ENCODE results near the gene WWC2.
"Not testable (repeated sequence)": the region's sequence is repeated elsewhere in the genome, so short reads cannot be mapped to it uniquely, and the experiment has no call there.

Gene WWC2

DNA sequence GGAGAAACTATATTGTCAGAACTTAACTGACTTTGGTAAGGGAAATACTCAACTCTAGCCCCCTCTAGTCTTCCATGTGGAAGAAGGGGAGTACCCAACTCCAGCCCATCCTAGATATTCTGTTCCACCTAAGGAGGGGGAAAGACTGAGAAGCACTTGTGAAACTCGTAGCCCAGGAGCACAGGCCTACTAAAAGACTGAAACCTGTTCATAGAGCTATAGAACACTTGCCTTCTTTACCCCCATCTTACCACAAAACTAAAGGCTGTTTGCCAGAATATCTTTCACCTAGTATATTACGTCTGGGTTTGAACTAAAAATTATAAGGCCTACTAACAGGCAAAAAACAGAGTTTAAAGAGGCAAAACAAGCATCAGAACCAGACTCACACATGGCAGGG, 205.5 kb downstream of the WWC2 start:
- no peak for DNase-seq

DNA sequence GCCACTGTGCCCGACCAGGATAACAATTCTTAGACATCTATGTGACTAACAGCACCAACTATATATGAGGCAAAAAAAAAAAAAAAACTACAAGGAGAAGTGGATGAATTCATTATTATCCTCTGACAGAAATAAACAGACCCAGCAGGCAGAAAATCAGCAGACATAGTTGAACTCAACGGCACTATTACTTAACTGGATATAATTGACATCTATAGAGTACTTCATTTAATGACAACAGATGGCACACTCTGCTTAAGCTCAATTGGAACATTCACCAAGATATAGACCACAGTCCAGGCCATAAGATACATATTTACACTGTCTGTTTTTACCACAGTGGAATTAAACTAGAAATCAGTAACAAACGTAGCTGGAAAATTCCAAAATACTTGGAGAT, 207.8 kb downstream of the WWC2 start:
- peak; percentile 14 for DNase-seq

- DNase-seq: no peak
These were observed 213.8 kb downstream of the WWC2 start for GRCh38 chr4:183312841-183313240.

DNA sequence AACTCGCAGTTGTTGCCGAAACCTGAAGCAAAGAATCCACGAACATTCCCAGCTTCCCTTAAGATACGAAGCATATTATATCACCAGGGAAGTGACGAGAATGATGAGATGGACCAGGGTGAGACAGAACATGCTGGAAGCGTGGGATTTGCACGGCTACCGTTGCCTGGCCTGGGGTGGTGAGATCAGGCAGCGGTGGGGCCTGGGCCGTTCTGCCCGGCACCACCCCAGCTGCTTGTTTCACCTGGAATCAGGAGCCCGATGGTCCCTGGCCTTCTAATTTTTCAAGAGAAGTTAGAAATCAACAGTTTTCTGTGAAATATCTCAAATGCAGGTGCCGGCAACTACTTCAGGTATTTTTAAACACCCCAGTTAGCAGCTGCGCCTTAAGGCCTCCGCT, 215.3 kb downstream of the WWC2 start:
- no peak for DNase-seq

GRCh38 chr4:183314806-183315205, 215.7 kb downstream of the WWC2 start:
- DNase-seq: no peak

DNA sequence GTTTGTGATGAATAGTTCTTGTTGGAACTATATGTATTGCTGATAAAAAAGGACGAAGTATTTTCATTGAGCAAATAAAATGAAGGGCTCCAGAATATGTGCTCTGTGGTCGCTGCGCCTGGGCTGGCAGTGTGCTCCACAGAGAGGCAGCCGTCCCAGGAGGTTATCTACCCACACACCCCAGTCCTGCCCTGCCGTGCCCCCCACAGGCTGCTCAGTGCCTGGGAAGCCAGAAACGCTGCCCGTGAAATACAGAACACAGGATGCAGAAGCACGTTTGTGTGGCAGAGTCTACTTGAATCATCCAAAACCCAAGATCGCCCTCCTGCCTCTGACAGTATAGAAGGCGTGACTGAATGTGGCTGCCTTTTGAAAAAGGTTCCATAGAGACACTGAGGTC, 219.6 kb downstream of the WWC2 start:
- no peak for DNase-seq

DNA sequence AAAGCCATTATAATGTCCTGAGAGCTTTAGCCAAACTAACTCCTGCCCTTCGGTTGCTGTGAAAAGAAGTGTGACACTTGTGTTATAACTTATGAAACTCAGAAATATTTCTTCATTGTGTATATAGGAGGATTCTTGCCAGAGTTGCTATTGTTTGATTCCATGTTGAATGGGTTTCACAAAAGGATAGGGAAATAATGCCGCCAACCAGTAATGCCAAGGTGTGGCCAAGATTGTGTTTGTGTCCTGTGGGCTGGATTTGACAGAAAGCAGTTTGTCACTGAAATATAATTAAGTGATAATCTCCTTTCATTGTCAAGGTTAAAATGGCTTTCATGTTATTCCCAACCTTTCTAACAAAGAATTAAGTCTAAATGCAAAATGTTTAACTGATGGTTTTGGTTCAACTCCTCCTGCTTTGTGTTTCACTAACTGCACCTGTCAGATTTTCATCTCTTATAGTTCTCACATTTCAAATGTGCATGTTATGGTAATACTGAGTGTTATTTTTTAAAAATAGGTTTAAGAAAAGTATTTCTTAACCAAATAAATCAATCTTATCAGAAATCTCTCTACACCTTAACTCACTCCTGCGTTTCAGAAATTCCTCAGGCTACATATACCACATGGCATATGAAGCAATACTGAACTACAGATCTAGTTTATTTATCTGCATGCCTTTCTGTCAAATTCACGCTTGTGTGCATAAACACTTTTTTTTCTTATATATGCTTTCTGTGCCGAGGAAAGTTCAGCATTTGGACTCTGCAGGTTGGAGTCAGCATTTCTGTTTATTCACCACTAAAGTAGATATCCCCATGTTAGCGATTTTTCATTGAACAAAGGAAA, 221.4 kb downstream of the WWC2 start, which contains the start of gene CLDN22:
Gene CLDN22, minus strand, starts transcription at position 66 of the 849 bp plus-strand sequence. Its CDS starts 58 bp downstream, at position 8.
- DNase-seq: no peak

DNA sequence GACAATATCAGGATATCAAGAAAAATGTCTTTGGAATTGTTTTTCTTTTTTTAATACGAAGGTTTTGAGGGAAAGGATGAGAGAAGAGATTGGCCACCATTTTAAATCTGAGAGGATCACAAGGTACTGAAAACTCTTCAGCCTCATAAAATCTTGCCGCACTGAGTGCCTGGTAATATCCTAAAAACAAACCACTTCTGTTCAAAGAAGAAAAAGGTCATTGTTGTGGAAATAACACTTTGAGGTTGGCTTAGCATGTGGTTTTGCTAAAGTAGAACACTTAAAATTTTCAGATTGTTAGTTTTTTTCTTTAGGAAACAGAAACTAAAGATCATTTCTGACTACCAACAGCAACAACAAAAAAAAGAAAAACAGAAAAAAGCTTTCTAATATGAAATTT, 222.0 kb downstream of the WWC2 start:
- DNase-seq: no peak

- no peak for DNase-seq
These were observed 222.5 kb downstream of the WWC2 start for GRCh38 chr4:183321516-183321915.

GRCh38 chr4:183322326-183322725, 223.3 kb downstream of the WWC2 start, which contains the start of gene CLDN24:
CLDN24 (minus strand) TSS chr4:183322426; CDS start chr4:183322426, 0 bp downstream.
- no peak for DNase-seq

GRCh38 chr4:183323295-183323694, 224.2 kb downstream of the WWC2 start:
- no peak for DNase-seq

DNA sequence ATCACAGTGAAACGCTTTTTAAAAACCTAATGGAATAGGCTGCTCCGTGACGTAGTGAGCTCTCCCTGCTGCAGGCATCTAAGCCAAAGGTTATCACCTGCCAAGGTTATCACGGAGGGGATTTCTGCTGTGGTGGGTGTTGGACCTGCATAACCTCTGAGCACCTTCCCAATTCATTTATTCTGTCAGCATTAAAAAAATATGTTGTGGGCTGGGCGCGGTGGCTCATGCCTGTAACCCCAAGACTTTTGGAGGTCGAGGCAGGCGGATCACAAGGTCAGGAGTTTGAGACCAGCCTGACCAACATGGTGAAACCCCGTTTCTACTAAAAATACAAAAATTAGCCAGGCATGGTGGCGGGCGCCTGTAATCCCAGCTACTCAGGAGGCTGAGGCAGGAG, 225.0 kb downstream of the WWC2 start:
- not testable (repeated sequence) for DNase-seq

DNA sequence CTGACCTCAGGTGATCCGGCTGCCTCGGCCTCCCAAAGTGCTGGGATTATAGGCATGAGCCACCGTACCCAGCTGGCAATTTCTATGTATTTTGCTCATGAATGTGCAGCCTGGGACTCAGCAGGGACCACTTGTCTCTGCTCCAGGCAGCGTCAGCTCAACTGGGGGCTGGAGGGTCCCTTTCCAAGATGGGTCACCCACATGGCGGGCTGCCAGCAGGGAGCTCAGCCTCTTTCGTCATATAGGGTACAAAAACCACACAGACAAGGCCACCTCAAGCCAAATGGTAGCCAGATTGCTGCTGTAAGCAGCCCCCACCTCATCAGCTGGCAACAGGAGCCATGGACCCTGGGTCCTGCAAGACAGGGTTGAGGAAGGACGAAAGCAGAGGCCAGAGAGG, 225.6 kb downstream of the WWC2 start:
- DNase-seq: no peak

- DNase-seq: not testable (repeated sequence)
These were observed 227.3 kb downstream of the WWC2 start for GRCh38 chr4:183326387-183326786.

- no peak for DNase-seq
These were observed 227.8 kb downstream of the WWC2 start for GRCh38 chr4:183326853-183327252.

GRCh38 chr4:183327827-183328226, 228.8 kb downstream of the WWC2 start:
- no peak for DNase-seq

DNA sequence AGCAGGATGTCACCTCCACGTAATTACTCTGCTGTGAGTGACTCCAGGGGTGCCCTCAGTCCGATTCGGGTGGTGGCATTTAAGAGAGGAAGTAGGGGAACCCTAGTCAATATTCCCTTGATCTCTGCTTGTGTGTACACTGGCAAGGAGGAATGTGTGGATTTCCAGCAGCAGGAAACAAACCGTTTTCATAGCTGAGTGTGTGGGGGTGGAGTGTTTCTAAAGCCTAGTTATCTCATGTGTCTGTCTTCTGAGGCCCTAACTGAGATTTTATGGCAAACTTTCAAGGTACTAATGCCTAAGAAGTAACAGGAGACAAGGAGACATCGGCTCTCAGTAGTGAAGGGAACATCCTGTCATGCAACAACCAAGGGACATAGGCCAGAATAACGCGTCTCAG, 229.8 kb downstream of the WWC2 start:
- no peak for DNase-seq

GRCh38 chr4:183329244-183329643, 230.2 kb downstream of the WWC2 start:
- DNase-seq: no peak

DNA sequence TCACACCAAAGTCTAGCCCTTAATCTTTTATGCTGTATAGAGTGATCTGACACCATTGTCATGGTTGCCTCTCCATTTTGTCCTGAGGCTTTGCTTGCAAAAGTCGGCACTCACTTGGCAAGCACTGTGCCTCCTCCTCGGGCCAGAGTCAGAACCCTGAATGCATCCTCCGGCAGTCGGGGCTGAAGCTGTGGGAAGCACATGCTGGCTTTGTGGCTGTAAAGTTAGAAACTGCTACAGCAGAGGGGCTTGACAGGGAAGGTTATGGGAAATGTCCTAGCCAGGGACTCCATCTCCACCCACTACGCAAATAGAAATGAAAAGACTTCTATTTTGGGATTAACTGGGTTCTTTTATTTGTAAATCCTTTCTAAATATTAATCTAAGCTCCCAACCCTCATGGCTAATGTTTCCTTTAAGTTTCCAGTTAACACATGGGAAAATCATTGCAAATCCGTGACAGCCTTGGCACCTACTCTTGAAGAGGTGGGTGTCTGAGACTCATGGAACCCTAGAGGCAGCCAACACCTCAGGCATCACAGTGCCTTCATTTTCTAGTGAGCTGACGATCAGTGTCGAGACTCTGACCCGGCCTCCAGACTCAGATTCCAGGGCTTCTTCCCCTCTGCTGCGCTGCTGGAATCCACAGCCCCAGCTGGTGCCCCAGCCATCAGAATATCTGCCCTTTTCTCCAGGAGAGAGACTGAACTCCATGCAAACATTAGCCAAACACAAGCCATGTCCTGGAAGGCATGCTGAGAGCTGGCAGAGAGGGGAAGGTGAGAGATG, 231.1 kb downstream of the WWC2 start:
- DNase-seq: no peak

- no peak for DNase-seq
These were observed 231.8 kb downstream of the WWC2 start for GRCh38 chr4:183330841-183331240.

GRCh38 chr4:183332447-183332846, 233.4 kb downstream of the WWC2 start:
- DNase-seq: no peak

- DNase-seq: no peak
These were observed 234.1 kb downstream of the WWC2 start for GRCh38 chr4:183333202-183333601.

- no peak for DNase-seq
These were observed 234.9 kb downstream of the WWC2 start for GRCh38 chr4:183333983-183334382.

- DNase-seq: no peak
These were observed 236.4 kb downstream of the WWC2 start for GRCh38 chr4:183335369-183335940.

Measured in NCI-H1092 (cell line).